A549 treated with AZD2906 at 1 μM for 4 hours (cell line): Measurements from ENCODE around the gene PNISR. TPM values are rescaled to one million over a fixed set of nuclear protein-coding genes. Genes with fewer than 3 reads are reported as not detected.

Source experiments
- total RNA-seq: library from RNA; stranded (reverse); fragments of 200-300 nt; extraction: Qiagen RNA extraction; gene quantifications from 5 replicates; pipeline ENCODE4 v1.2.3, GENCODE V29; 2022

The PNISR gene
- total RNA-seq, result 21.4 to 28.6 TPM (median 24.5 TPM) in 5 replicates

GRCh38 chr6:99424761-99425646, at the start of gene PNISR:
Gene PNISR, minus strand, starts transcription at chr6:99425308. Its CDS starts 10,649 bp downstream, at chr6:99414659.

GRCh38 chr6:99393698-99394531, 31.2 kb downstream of the PNISR start, which contains the start of gene COQ3:
Gene COQ3, minus strand, starts transcription at chr6:99394195. Its CDS starts 16 bp downstream, at chr6:99394179.

GRCh38 chr6:99349171-99350141, 75.7 kb downstream of the PNISR start, which contains the start of gene FAXC:
Gene FAXC, minus strand, starts transcription at chr6:99349674. Its CDS starts 302 bp downstream, at chr6:99349372.

Other genes with a start within 250 kb of the PNISR start
- gene FAXC, start 75.6 kb downstream of the PNISR start, total RNA-seq, result 5.9 to 7.8 TPM (median 6.1 TPM) in 5 replicates
- 9.5 to 10.5 TPM (median 9.9 TPM) in 5 replicates for gene COQ3, start 31.1 kb downstream of the PNISR start, total RNA-seq
- gene USP45, start 90.1 kb upstream of the PNISR start, total RNA-seq, result 4.2 to 5.5 TPM (median 4.7 TPM) in 5 replicates
- gene CCNC, start 143.4 kb upstream of the PNISR start, total RNA-seq, result 24.8 to 38.9 TPM (median 26.4 TPM) in 5 replicates
- gene PRDM13, start 181.5 kb upstream of the PNISR start, total RNA-seq, result 0.77 to 1.3 TPM (median 0.96 TPM) in 5 replicates